Tongue (tissue), 2 donors: ENCODE data around the gene HUS1B. TPM values are rescaled to one million over a fixed set of nuclear protein-coding genes. Genes with fewer than 3 reads are reported as not detected.
"Not testable (repeated sequence)": the region's sequence is repeated elsewhere in the genome, so short reads cannot be mapped to it uniquely, and the experiment has no call there.

ENCODE experiments used
- DNase-seq: peaks from one replicate; pipeline ENCODE4 v3.0.0-alpha.2; 2015
- total RNA-seq: library from RNA; depleted of rRNA; stranded (reverse); fragments of >200 nt; gene quantifications from one replicate; pipeline ENCODE4 v1.2.3, GENCODE V29; 2014

HUS1B gene
- total RNA-seq, 1 donor from 2014 or later = 0.92 TPM

GRCh38 chr6:678520-678919 lies 21.6 kb upstream of the HUS1B start:
- no peak for DNase-seq

DNA sequence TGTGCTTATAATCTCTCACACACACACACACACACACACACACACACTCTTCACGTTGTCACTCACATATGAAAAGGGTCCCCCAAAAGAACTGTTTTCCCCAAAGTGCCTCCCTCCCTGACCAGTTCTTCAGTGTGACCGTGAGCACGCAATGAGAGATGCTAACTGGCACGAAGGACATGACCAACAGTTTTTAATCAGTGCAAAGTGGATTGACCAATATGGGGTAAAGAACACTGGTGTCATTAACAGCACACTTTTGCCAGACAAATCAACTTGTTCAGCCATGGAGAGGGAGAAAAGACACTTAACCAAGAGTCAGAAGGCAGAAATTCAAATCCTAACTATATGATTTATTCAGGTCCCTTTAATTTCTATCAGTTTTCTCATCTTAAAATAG lies 21.0 kb upstream of the HUS1B start:
- DNase-seq = no peak

DNA sequence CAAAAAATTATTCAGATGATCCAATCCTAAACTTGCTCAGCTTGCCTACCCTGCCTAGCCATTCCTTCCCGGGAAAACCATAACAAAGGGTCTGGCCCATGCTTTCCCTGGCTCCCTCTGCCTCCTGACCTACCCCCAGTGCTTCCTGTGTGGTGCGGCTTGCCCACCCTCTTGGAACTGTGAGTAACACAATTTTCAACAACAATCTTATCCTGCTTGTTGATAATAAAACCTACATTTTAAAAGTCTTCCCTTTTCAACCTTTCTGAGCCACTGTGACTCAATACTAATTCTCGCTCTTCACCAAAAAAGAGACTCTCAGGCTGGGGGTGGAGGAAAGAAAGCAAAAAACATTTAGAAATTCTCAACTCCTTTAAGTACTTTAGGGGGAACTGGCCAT lies 18.1 kb upstream of the HUS1B start:
- no peak for DNase-seq

DNA sequence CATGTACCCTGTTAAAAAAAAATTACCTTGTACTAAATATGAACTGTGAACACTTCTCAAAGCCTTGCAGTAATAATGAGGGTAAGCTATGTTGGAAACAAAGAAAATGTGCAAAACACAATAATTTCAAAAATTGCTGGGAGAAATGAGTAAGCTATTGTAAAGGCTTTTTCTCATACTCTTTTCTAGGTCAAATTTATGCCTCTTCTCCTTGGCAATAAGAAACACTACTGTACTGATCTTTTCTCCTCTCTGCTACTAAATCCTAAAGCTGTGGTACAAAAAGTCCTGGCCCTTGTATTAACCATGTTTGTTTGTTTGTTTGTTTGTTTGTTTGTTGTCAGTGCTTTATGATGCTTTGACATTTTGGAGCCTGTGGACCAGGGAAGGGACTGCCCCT lies 17.5 kb upstream of the HUS1B start:
- DNase-seq = no peak

DNA sequence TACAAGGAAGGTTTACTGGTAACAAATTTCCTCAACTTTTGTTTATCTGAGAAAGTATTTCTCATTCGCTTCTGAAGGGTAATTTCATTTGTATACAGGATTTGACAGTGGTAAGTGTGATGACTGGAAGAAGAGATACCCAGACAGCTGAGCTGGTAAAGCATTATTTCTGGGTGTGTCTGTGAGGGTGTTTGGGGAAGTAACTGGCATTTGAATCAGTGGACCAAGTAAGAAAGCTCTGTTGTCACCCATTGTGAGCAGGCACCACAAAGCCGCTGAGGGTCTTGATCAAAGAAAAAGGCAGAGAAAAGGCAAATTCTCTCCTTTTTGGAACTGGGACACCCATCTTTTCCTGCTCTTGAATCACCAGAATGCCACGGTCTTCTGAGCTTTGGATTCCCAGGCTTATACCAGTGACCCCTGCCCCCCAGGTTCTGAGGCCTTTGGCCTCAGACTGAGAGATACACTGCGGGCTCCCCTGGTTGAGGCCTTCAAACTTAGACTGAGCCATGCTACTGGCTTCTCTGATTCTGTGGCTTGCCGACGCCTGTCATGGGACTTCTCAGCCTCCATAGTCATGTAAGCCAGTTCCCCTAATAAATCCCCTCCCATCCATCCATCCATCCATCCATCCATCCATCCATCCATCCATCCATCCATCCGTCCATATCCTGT lies 10.5 kb upstream of the HUS1B start:
- no peak for DNase-seq

DNA sequence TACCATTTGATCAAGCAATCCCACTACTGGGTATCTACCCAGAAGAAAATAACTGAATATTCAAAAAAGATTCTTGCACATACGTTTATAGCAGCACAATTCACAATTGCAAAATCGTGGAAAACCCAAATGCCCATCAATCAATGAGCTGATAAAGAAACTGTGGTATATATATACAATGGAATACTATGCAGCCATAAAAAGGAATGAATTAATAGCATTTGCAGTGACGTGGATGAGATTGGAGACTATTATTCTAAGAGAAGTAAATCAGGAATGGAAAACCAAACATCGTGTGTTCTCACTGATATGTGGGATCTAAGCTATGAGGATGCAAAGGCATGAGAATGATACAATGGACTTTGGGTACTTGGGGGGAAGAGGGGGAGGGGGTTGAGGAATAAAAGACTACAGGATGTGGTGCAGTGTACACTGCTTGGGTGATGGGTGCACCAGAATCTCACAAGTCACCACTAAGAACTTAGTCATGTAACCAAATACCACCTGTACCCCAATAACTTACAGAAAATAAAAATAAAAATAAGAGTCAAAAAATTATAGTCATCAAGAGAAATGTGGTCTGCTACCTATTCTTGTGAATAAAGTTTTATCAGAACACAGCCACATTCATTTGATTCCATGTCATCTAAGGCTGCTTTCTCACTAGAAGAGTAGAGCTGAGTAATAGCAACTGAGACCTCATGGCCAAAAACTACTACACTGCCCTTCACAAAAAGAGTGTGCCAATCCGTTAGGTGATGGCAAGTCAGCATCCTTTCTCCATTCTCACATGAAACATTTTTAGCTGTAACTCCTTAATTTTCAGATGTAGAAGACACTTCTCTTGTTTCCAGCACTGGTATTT lies 8.7 kb upstream of the HUS1B start:
- DNase-seq = no peak

DNA sequence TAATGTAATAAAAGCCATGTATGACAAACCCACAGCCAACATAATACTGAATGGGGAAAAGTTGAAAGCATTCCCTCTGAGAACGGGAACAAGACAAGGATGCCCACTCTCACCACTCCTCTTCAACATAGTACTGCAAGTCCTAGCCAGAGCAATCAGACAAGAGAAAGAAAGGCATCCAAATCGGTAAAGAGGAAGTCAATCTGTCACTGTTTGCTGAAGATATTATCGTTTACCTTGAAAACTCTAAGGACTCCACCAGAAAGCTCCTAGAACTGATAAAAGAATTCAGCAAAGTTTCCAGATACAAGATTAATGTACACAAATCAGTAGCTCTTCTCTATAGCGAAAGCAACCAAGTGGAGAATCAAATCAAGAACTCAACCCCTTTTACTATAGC lies 6.9 kb upstream of the HUS1B start:
- not testable (repeated sequence) for DNase-seq

GRCh38 chr6:659716-660581 lies 3.0 kb upstream of the HUS1B start:
- no peak for DNase-seq

DNA sequence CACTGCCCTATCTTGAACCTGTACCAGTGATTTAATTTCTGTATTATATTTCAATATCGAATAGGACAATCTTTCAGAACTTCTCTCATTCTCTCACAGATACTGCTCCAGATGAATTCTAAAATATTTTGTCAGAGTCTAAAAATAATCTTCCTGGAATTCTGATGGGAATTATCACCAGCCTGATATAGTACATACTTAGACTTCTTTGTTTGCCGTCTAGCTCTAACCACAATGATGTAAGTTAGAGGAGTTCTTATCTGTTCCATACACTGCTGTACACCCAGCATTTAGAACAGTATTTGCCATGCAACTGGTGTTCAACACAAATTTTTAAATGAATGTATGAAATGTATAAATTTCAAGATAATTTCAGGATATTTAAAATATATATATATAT lies 1.3 kb upstream of the HUS1B start:
- peak; percentile 12 for DNase-seq

DNA sequence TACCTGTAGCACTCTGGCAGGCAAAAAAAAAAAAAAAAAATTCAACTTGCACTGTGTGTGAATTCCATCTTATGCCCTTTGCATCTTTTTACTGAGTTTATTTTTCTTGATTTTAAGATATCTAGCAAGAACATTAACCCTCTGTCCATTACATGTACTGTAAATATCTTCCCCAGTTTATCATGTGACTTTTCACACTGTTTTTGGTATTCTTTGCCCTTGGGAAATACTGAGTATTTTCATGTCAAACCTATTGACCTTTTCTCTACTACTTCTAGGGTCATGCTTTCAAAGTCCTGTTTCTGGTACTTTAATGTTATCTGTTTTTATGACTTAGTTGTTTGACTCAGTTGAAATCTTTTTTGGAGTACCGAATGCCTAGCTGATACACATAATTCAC lies 843 bp upstream of the HUS1B start:
- no peak for DNase-seq

DNA sequence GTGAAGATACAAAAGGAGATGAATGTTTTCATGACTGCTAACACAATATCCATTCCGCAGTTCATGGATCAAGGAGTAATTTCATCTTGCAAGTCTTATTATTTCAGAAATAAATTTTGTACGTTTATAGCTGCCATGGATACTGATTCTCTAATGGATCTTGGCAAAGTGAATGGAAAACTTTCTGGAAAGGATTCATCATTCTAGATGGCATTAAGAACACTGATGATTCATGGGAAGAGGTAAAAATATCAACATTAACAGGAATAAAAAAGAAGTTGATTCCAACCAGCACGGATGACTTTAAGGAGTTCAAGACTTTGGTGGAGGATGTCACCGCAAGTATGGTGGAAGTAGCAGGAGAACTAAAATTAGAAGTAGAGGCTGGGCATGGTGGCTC lies 2.8 kb downstream of the HUS1B start:
- DNase-seq = no peak

DNA sequence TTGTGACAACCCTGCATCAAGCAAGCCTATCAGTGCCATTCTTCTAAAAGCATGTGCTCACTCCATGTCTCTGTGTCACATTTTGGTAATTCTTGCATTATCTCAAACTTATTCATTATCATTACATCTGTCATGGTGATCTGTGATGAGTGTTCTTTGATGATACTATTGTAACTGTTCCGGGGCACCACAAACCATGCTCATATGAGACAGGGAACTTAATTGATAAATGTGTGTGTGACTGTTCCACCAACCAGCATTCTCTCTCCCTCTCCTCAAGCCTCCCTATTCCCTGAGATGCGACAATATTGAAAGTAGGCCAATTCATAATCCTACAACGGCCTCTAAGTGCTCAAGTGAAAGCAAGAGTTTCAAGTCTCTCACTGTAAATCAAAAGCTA lies 4.0 kb downstream of the HUS1B start:
- no peak for DNase-seq

GRCh38 chr6:650098-650497 lies 6.8 kb downstream of the HUS1B start:
- DNase-seq = no peak

GRCh38 chr6:642805-643204 lies 14.1 kb downstream of the HUS1B start:
- no peak for DNase-seq

- no peak for DNase-seq
These were observed 15.5 kb downstream of the HUS1B start for GRCh38 chr6:641225-641985.

DNA sequence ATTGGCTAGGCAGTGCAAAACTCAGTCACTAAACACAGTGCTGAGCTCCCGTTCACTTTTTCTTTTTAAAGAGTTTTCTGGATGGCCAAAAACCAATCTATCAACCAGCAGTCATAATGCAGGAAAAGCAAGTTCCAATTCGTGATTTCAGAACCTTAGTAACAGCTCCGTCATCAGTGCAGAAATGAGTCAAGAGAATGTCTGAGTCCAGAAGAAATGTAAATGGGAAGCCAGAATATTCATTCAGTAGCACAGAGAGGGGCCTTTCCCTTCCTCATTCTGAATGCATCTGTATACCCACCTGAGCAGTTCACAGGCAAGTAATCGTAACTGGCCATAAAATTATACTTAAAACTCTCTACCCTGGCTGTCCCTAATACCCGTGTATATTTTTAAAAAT lies 20.4 kb downstream of the HUS1B start:
- no peak for DNase-seq

DNA sequence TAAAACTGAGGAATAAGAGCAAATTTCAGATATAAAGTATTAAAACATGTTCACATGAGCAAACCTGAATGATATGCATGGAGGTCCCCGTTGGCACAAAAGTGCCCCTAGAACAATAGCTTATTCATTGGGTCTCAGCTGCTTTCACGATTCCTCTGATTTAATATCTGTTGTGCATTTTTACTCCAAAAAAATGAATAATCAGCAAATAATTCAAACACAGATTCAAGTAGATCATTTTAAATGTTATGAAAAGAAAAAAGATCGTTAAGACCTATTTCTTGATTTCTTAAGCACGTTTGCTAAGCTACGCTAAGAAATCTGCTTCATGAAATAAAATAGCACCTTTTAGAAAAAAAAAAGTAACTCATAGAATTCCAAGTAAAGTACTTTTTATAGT lies 21.7 kb downstream of the HUS1B start:
- no peak for DNase-seq

DNA sequence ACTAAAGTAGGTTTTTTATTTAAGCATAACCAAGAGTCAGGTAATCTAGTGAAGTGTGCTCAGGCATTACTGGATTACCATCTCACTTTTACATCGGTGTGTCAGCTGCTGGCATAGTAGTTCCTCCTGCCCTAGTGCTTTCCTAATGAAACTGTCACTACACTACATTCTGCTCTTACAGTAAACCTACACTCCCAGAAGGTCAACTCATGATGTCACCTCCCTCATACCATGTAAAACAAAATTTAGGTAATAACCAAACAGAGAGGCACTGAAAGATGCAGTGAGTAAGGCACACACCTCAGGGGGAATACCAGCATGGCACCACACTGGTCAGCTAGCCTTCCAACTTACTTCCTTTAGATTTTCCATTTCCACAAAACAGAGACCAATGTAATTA lies 23.3 kb downstream of the HUS1B start:
- DNase-seq = no peak

GRCh38 chr6:628766-629165 lies 28.1 kb downstream of the HUS1B start:
- no peak for DNase-seq

DNA sequence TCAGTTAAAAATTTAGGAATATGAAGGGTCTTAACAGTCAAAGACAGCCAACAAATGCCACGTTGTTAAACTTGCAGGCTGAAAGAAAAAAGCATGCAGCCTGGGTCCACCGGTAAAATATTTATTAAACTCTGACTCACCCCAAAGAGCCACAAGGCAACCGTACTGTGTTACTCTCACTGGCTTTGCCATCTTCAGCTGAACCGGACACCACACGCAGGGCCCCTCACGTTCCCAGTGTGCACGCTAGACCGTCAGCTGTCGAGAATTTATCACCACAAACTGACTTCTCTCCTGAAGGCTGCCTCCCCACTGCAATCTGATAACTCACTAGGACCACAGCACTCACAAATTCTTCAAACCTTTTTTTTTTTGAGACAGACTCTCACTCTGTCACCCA lies 30.7 kb downstream of the HUS1B start:
- DNase-seq = peak; percentile 90

DNA sequence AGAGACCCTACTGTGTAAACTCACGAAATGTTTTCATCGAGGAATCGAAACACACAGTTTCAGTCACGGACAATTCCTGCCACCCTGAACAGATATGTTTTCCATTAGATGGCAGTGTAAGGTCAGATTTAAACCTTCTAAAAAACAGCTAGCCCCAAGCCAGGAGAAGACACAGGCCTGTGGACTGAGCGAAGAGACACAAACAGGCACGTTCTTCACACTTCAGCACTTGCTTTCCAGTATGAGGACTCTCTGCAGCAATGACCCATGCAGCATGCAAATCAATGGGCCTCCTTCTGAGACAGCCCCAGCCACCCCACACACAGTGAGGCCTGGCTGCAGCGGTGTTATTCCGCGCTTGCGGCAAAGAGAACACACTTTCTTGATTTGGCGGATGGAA lies 31.9 kb downstream of the HUS1B start:
- peak; percentile 84 for DNase-seq

DNA sequence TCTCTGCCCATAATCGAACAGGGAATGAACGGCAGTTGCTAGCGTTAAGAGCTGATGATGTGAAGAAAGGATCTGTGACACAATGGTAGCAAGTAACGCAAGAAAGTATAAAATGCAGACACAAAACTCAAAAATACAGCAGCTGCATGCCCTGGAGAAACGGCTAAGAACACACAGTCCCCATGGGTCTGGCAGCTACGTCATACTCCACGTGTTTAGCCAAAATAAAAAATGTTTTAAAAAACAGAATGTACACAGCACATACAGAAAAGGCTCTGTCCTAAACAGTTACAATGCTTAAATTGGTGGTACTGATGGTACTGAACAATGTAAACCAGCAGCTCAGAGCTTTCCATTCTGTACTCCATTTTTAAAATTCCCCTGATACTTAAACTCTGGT lies 34.4 kb downstream of the HUS1B start:
- DNase-seq = no peak
